Body of pancreas (tissue), 4 donors: ENCODE results near the gene TRAK2.

ENCODE experiments used
- POLR2A ChIP-seq, 3 donors: fragments of 450-650 bp; IDR thresholded peaks; one replicate each; pipeline ENCODE4 v1.6.1; 2016; ENCODE audit warnings: antibody characterized with exemption in 3 of 3, mild to moderate bottlenecking in 2 of 3
- TF ChIP-seq, protein P1 (sequence below), 7 experiments: fragments of 450-650 bp in 4 of 7; fragments of 200-600 bp in 3 of 7; sonication (generic) in 3 of 7; IDR thresholded peaks; one replicate each; pipeline ENCODE4 v1.5.1; 2016 to 2019; ENCODE audit warnings: antibody characterized with exemption in 7 of 7

DNA sequence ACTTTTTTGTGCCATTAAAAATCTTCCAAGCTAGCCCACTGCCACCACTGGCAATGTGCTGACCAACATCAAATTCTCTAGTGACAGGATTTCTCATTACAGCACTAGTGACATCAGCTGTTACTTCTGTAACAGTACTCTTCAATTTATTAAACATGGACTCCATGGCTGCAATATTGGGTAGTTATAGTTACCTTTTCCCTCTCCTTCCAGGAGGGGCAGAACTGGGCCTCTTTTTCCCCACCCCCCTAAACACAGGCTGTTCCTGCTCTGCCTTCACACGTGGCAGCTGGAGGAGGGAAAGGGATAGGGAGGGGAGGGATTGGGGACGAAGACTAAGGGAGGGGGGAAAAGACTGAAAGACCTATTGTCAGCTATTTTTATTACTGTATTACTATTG is 38.1 kb downstream of the TRAK2 start:
- TF ChIP-seq, protein P1, sequence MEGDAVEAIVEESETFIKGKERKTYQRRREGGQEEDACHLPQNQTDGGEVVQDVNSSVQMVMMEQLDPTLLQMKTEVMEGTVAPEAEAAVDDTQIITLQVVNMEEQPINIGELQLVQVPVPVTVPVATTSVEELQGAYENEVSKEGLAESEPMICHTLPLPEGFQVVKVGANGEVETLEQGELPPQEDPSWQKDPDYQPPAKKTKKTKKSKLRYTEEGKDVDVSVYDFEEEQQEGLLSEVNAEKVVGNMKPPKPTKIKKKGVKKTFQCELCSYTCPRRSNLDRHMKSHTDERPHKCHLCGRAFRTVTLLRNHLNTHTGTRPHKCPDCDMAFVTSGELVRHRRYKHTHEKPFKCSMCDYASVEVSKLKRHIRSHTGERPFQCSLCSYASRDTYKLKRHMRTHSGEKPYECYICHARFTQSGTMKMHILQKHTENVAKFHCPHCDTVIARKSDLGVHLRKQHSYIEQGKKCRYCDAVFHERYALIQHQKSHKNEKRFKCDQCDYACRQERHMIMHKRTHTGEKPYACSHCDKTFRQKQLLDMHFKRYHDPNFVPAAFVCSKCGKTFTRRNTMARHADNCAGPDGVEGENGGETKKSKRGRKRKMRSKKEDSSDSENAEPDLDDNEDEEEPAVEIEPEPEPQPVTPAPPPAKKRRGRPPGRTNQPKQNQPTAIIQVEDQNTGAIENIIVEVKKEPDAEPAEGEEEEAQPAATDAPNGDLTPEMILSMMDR (IDR thresholded peaks at IDR 0.05), result no peak
- no peak for TF ChIP-seq POLR2A (IDR thresholded peaks at IDR 0.05)
